ENCODE measurements around the gene PGAM2.
"Not testable (repeated sequence)": the region's sequence is repeated elsewhere in the genome, so short reads cannot be mapped to it uniquely, and the experiment has no call there.

Gene PGAM2

DNA sequence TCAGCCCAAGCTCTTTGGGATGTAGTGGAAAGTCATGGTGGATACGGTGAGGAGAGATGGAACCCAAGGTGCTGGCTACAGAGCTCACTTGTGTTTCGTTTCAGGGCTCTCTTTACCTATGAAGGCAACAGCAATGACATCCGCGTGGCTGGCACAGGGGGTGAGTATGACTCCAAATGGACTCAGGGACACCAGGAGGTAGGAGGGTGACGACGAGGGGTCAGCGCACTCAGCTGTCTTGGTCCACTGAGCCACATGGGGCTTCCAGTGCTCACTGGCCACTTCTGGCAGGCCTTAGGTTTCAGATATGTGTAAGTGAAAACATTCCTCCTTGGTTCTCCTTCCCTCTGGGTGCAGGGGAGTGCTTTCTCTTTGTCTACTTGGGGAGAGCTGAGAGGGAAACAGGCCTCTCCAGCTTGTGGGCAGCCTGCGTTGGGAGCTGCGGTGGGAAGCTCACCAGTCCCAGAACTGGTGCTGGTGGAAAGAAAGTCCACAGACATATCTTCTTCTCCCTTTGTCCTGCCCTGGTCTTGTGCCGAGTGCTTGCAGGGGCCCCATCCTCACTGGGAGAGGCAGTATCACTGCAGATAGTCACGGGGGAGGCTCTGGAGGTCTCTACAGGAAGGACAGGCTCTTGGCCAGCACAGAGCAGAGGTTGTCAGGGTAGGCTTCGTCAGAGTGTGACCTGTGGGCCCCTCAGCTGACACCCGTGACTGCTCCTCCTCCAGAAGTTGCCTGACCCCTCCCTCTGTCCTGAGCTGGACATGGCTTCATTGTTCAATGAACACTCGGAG, 15.0 kb downstream of the PGAM2 start:
- no peak for DNase-seq (ENCODE audit: low read depth)

DNA sequence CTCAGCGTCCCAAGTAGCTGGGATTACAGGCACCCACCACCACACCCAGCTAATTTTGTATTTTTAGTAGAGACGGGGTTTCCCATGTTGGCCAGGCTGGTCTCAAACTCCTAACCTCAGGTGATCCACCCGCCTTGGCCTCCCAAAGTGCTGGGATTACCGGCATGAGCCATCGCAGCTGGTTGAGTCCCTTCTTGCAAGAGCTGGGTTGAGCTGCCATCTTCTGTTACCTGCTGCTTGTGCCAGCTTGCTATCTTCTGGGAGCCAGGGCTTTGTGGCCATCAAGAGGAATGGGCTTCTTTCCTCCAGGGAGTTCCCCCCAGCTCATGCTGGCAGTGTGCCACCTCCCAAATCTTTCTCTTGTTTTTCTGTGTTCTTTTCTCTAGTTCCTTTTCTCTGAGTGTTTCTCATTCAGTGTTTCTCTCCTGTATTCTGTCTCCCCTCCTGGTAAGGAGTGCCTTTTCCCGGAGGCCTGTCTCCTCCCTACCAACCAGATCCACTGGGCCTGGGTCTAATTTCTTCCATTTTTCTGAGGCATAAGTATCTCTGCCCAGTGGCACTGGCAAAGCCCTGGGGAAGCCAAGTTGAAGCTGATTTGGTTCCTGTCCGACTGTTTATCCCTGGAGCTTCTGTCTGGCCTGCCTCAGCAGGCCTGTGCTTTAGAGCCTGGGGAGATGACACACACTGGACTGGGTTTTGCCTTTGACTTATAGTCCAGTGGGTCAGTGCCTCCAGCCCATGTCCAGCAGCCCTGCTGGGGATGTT, 17.2 kb downstream of the PGAM2 start:
- DNase-seq (ENCODE audit: low read depth) = no peak

GRCh38 chr7:44046321-44047061, 18.9 kb downstream of the PGAM2 start:
- no peak for DNase-seq (ENCODE audit: low read depth)

GRCh38 chr7:44045226-44046014, 19.9 kb downstream of the PGAM2 start:
- no peak for DNase-seq (ENCODE audit: low read depth)

GRCh38 chr7:44044315-44045225, 20.8 kb downstream of the PGAM2 start, which contains the start of gene DBNL:
Gene DBNL, plus strand, starts transcription at chr7:44044702. Its CDS starts 36 bp downstream, at chr7:44044738.
- peak; percentile 86 for DNase-seq (ENCODE audit: low read depth)

- DNase-seq (ENCODE audit: low read depth) = no peak
Measured at GRCh38 chr7:44043902-44044301, 21.5 kb downstream of the PGAM2 start.

GRCh38 chr7:44042221-44042620, 23.1 kb downstream of the PGAM2 start:
- no peak for DNase-seq (ENCODE audit: low read depth)

- DNase-seq (ENCODE audit: low read depth) = not testable (repeated sequence)
Measured at GRCh38 chr7:44040493-44040891, 24.9 kb downstream of the PGAM2 start.

GRCh38 chr7:44039800-44040492, 25.4 kb downstream of the PGAM2 start:
- not testable (repeated sequence) for DNase-seq (ENCODE audit: low read depth)

DNA sequence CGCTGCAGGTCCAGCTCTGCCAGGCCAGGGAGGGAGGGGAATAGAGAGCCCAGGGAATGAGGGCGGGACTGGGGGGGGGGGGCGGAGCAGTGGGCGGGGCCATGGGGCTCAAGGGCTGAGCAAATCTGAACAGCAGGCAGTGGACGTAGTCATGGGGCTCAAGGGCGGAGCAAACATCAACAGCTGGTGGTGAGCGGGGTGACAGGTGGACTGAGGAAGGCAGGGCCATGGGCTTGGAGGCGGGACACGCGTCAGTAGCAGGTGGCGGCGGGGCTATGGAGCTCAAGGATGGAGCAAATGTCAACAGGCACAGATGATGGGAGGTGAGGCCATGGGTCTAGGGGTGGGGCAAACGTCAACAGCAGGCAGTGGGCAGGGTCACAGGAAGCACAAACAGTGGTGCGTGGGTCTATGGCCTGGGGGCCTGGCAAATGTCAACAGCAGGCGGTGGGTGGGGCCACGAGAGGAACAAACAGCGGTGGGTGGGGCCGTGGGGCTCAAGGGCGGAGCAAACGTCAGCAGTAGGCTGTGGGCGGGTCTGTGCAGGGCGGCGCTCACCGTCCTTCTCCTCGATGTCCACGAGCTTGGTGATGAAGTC, 26.3 kb downstream of the PGAM2 start:
- DNase-seq (ENCODE audit: low read depth) = not testable (repeated sequence)

DNA sequence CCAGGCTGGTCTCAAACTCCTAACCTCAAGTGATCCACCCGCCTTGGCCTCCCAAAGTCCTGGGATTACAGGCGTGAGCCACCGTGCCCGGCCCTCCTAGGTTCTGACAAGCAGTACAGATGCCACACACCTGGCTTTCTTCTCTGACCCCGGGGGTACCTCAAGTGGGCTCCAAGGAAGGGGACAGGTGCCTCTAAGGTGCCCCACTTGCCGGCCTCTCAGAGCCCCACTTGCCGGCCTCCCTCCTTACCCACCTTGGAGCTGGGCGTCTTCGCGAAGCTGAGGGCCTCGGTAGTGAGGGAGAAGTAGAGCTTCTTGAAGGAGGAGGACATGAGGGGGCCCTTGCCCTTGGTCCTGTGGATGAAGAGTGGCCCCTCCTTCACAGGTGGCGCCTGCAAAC, 26.8 kb downstream of the PGAM2 start:
- DNase-seq (ENCODE audit: low read depth) = not testable (repeated sequence)

DNA sequence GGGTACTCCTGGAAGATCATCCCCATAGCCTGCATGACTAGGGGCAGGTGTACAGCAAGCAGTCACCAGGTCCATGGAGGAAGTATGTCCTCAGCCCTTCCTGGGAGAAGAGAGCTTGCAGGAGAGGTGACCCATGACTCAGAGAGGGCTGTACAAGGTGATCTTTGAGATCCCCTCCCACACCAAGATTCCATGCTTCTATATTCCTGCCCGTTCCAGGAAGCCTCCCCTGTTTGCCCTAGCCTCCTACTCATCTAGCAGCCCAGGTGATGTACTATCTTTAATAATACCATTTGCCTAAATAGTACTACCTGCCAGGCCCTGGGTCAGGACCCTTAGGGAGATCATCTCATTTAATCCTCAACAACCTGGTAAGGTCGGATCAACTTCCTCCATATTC, 27.4 kb downstream of the PGAM2 start:
- not testable (repeated sequence) for DNase-seq (ENCODE audit: low read depth)

GRCh38 chr7:44036364-44036763, 29.0 kb downstream of the PGAM2 start:
- not testable (repeated sequence) for DNase-seq (ENCODE audit: low read depth)

- DNase-seq (ENCODE audit: low read depth) = not testable (repeated sequence)
Measured at GRCh38 chr7:44033971-44034844, 31.2 kb downstream of the PGAM2 start.

GRCh38 chr7:44032031-44032430, 33.3 kb downstream of the PGAM2 start:
- not testable (repeated sequence) for DNase-seq (ENCODE audit: low read depth)

DNA sequence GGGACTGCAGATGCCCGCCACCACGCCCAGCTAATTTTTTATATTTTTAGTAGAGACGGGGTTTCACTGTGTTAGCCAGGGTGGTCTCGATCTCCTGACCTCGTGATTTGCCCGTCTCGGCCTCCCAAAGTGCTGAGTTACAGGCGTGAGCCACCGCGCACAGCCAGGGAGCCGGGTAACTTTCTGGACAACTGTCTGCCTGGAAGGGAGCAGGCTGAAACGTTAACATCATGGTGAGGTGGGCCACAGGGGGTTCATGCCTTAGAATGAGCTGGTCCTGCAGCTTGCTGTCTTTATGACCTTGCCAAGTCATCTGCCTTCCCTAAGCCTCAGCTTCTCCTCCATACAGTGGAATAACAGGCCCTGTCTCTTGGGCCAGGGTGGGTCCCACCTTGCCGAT, 34.0 kb downstream of the PGAM2 start:
- DNase-seq (ENCODE audit: low read depth) = not testable (repeated sequence)

DNA sequence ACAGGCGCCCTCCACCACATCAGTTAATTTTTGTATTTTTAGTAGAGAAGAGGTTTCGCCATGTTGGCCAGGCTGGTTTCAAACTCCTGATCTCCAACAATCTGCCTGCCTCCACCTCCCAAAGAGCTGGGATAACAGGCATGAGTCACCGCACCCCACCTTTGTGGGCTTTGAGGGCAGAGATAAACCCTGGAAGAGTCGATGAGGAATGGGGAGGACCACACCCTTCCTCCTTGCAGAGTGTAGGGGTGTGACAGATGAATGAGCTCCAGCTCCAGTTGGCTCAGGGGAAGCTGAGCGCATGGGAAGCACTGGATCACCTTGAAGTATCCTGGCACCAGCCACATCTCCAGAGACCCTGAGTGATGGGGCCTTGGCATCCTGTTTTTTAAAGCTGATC, 35.3 kb downstream of the PGAM2 start:
- DNase-seq (ENCODE audit: low read depth) = not testable (repeated sequence)

- not testable (repeated sequence) for DNase-seq (ENCODE audit: low read depth)
Measured at GRCh38 chr7:44029433-44029832, 35.9 kb downstream of the PGAM2 start.
